Measurements from ENCODE around the gene ITGAL. TPM values are rescaled to one million over a fixed set of nuclear protein-coding genes. Genes with fewer than 3 reads are reported as not detected.

Gene ITGAL
- total RNA-seq, 1 experiment from 2014 or later, result not detected

GRCh38 chr16:30478766-30479478 lies 6.4 kb downstream of the ITGAL start:
- no peak for DNase-seq
- H3K9me3 Mint-ChIP-seq (ENCODE audit: low read depth, unreplicated experiment), result no peaks in the 10 kb centered on the region
- intact Hi-C loops (cut with micrococcal nuclease; ENCODE audit: unreplicated experiment), result no loop called here
- no peak overlapping the region for H3K4me3 Mint-ChIP-seq (ENCODE audit: low read depth, unreplicated experiment)
- CTCF ChIA-PET, result no interaction called here
- no peak overlapping the region for H3K27ac Mint-ChIP-seq (ENCODE audit: unreplicated experiment)
- no peaks in the 10 kb centered on the region for H3K4me1 Mint-ChIP-seq (ENCODE audit: low read depth, unreplicated experiment)
- H3K36me3 Mint-ChIP-seq (ENCODE audit: insufficient read depth, unreplicated experiment), result no peaks in the 10 kb centered on the region
- no TSS peak for BruUV-seq (replicated peaks)
- no peak for TF ChIP-seq CTCF (IDR thresholded peaks at IDR 0.05; ENCODE audit: unreplicated experiment)
- H3K27me3 Mint-ChIP-seq (ENCODE audit: unreplicated experiment), result peaks cover 69% of the 10 kb centered on the region

- Mint-ChIP-seq H3K9me3 (ENCODE audit: low read depth, unreplicated experiment) (no peaks in the 10 kb centered on the region), H3K4me1 (ENCODE audit: low read depth, unreplicated experiment) (no peaks in the 10 kb centered on the region), H3K36me3 (ENCODE audit: insufficient read depth, unreplicated experiment) (no peaks in the 10 kb centered on the region), H3K4me3 (ENCODE audit: low read depth, unreplicated experiment) (no peak overlapping the region), H3K27me3 (ENCODE audit: unreplicated experiment) (peaks cover 52% of the 10 kb centered on the region), H3K27ac (ENCODE audit: unreplicated experiment) (no peak overlapping the region)
- no peak for DNase-seq
- CTCF ChIA-PET, result interaction anchor here (1.0 kb wide), 1 partner anchor 11 kb away, joined by 3 read pairs; no protein-coding TSS in a partner anchor
- no TSS peak for BruUV-seq (replicated peaks)
- intact Hi-C loops (cut with micrococcal nuclease; ENCODE audit: unreplicated experiment), result no loop called here
- TF ChIP-seq CTCF (IDR thresholded peaks at IDR 0.05; ENCODE audit: unreplicated experiment), result no peak
Observed at GRCh38 chr16:30481381-30481780, 8.8 kb downstream of the ITGAL start.

- Mint-ChIP-seq H3K4me1 (ENCODE audit: low read depth, unreplicated experiment) (no peaks in the 10 kb centered on the region), H3K4me3 (ENCODE audit: low read depth, unreplicated experiment) (no peak overlapping the region), H3K9me3 (ENCODE audit: low read depth, unreplicated experiment) (no peaks in the 10 kb centered on the region), H3K27ac (ENCODE audit: unreplicated experiment) (no peak overlapping the region), H3K27me3 (ENCODE audit: unreplicated experiment) (peaks cover 45% of the 10 kb centered on the region), H3K36me3 (ENCODE audit: insufficient read depth, unreplicated experiment) (no peaks in the 10 kb centered on the region)
- CTCF ChIA-PET, result interaction anchor here (1.0 kb wide), 1 partner anchor 10 kb away, joined by 3 read pairs; no protein-coding TSS in a partner anchor
- intact Hi-C loops (cut with micrococcal nuclease; ENCODE audit: unreplicated experiment), result no loop called here
- TF ChIP-seq CTCF (IDR thresholded peaks at IDR 0.05; ENCODE audit: unreplicated experiment), result no peak
- no TSS peak for BruUV-seq (replicated peaks)
- DNase-seq, result peak; percentile 13
Observed at GRCh38 chr16:30482366-30482765, 9.8 kb downstream of the ITGAL start.

GRCh38 chr16:30484887-30485286 lies 12.3 kb downstream of the ITGAL start:
- CTCF ChIA-PET, result interaction anchor here (0.6 kb wide), 1 partner anchor 26 kb away, joined by 3 read pairs; no protein-coding TSS in a partner anchor
- Mint-ChIP-seq H3K9me3 (ENCODE audit: low read depth, unreplicated experiment) (no peaks in the 10 kb centered on the region), H3K27me3 (ENCODE audit: unreplicated experiment) (peaks cover 23% of the 10 kb centered on the region), H3K4me1 (ENCODE audit: low read depth, unreplicated experiment) (peaks cover 15% of the 10 kb centered on the region), H3K4me3 (ENCODE audit: low read depth, unreplicated experiment) (no peak overlapping the region), H3K27ac (ENCODE audit: unreplicated experiment) (no peak overlapping the region), H3K36me3 (ENCODE audit: insufficient read depth, unreplicated experiment) (no peaks in the 10 kb centered on the region)
- no TSS peak for BruUV-seq (replicated peaks)
- no peak for DNase-seq
- TF ChIP-seq CTCF (IDR thresholded peaks at IDR 0.05; ENCODE audit: unreplicated experiment), result no peak
- intact Hi-C loops (cut with micrococcal nuclease; ENCODE audit: unreplicated experiment), result no loop called here

Measured in Calu3 (cell line).